Islet precursor cell (in vitro differentiated cells): Measurements from ENCODE around the gene DEUP1.
A peak's percentile ranks its signal among the peaks of the same experiment; 100 is the strongest.
"Not testable (repeated sequence)": the region's sequence is repeated elsewhere in the genome, so short reads cannot be mapped to it uniquely, and the experiment has no call there.

Source experiments
- DNase-seq: peaks from one replicate; pipeline ENCODE4 v3.0.0-alpha.2; 2018

Gene DEUP1

DNA sequence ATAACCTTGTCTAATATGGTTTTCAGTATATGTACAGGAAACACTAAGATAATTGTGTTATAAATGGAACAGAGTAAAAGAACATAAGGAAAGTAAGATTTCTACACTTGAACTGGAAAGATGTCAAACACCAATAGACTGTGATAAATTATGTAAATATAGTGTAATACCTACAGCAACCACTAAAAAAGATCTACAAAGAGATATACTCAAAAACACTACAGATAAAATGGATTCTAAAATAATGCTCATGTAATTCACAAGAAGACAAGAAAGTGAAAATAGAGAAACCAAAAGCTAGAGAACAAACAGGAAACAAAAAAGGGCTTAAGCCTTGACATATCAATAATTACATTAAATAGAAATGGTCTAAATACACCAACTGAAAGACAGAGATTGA is 30.9 kb downstream of the DEUP1 start:
- DNase-seq, result no peak

DNA sequence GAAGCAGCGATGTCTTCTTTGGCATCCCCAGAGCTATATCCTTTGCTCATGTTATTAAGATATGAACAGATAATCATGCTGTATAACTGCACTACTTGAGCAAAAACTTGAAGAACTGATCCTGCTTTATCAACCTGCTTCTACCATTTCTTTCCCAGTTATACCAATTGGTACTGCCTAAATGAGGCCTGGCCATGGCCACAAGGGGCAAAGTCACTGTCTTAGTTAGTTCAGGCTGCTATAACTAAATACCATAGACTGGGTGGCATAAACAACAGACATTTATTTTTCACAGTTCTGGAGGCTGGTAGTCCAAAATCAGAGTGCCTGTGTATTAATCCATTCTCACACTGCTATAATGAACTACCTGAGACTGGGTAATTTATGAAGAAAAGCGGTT is 37.5 kb downstream of the DEUP1 start:
- DNase-seq, result no peak

DNA sequence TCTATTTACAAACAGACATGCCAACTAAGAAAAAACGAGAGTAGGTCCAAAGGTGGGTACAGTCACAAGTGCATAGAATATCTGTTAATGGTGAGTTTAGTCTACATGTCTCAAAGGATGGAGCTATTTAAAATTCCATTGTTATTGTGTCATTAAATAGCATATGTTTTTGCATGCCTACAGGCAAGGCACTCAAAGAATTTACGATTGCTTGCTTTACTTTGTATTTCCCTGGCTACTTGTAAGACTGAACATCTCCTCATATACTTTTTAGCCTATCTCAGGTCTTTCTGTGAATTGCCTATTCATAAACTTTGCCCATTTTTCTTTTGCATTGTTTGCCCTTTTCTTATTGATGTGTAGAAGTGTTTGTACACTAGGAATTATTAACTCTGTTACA is 39.7 kb downstream of the DEUP1 start:
- no peak for DNase-seq

GRCh38 chr11:93389737-93390136 is 59.2 kb downstream of the DEUP1 start:
- no peak for DNase-seq

DNA sequence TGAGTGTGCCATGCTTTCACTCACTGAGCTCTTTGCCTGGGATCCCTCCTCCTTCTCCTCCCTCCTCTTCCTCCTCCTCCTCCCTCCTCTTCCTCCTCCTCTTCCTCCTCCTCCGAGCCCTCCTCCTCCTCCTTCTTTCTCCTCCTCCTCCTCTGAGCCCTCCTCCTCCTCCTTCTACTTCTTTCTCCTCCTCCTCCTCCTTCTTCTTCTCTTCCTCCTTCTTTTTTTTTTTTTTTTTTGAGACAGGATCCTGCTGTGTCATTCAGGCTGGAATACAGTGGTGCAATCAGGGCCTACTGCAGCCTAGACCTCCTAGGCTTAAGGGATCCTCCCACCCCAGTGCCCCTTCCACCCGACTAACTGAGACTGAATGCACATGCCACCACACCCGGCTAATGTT is 62.3 kb downstream of the DEUP1 start:
- DNase-seq, result no peak

DNA sequence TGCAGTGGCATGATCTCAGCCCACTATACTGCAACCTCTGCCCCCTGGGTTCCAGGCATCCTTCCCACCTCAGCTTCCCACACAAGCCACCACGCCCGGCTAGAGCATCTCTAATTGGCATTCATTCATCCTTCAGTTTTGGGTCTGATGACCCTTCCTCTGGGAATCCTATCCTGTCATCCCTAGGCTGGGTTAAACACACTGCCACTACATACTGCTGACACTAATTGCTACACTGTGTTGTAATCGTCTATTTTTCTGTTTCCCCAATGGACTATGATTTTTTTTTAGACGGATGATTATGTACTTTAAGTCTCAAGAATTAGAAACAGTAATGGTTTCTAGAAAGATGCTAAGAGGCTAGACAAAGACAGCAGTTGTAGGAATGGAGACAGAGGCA is 62.8 kb downstream of the DEUP1 start:
- no peak for DNase-seq

- DNase-seq, result no peak
These were observed 63.9 kb downstream of the DEUP1 start for GRCh38 chr11:93394488-93394887.

- DNase-seq, result peak; percentile 78
These were observed 65.8 kb downstream of the DEUP1 start for GRCh38 chr11:93396316-93396715.

GRCh38 chr11:93403930-93404329 is 73.4 kb downstream of the DEUP1 start:
- peak; percentile 57 for DNase-seq

GRCh38 chr11:93407777-93408401 is 77.3 kb downstream of the DEUP1 start:
- no peak for DNase-seq

- no peak for DNase-seq
These were observed 79.9 kb downstream of the DEUP1 start for GRCh38 chr11:93410441-93410840.

GRCh38 chr11:93411705-93412104 is 81.2 kb downstream of the DEUP1 start:
- no peak for DNase-seq

DNA sequence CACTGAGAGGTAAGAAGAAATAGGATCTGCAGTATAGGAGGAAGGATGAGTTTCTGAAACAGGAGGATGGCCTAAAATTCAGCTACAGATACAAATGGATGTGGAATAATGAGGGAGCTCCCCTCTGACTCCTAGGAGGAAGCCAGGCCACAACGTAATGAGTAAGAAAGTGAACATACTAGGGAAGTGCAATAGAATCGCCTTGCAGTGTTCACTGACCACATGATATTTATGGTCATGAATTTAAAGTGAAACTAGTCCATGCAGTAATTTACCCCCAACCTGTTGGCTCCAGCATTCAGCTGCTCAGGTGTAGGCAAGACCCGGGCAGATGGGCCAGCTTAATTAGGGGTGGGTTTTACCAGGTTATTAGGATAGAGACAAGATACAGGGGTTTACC is 101.7 kb downstream of the DEUP1 start:
- DNase-seq, result no peak

GRCh38 chr11:93443232-93443631 is 112.7 kb downstream of the DEUP1 start:
- not testable (repeated sequence) for DNase-seq

DNA sequence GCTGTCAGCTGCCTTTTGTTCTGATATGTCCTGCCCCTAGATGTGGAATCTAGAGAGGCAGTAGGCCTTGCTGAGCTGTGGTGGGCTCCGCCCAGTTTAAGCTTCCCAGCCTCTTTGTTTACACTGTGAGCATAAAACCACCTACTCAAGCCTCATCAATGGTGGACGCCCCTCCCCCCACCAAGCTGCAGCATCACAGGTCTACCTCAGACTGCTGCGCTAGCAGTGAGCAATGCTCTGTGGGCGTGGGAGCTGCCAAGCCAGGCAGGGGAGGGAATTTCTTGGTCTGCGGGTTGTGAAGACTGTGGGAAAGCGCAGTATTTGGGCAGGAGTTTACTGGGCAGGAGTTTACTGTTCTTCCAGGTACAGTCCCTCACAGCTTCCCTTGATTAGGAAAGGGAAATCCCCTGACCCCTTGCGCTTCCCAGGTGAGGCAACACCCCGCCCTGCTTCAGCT is 114.1 kb downstream of the DEUP1 start:
- DNase-seq, result peak; percentile 97

GRCh38 chr11:93458286-93458685 is 127.7 kb downstream of the DEUP1 start:
- no peak for DNase-seq

- not testable (repeated sequence) for DNase-seq
These were observed 133.1 kb downstream of the DEUP1 start for GRCh38 chr11:93463666-93464065.

- no peak for DNase-seq
These were observed 134.5 kb downstream of the DEUP1 start for GRCh38 chr11:93464927-93465540.

DNA sequence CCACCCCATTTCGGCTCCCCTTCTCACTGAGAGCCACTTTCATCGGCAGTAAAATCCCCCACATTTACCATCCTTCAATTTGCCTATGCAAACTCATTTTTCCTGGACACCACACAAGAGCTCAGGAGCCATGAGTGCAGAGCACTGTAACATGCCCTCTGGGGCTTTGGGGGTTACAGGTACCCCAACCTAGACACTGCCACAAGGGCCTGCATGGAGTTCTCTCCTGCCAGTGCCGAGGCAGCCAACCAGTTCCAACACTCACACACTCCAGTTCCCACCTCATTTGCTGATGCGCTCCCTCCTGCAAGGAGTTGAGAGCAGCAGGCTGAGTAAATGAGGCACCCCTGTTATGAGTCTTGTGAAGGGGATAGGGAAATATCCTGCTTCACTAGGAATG is 136.5 kb downstream of the DEUP1 start:
- DNase-seq, result no peak

GRCh38 chr11:93468290-93468689 is 137.7 kb downstream of the DEUP1 start:
- DNase-seq, result no peak

DNA sequence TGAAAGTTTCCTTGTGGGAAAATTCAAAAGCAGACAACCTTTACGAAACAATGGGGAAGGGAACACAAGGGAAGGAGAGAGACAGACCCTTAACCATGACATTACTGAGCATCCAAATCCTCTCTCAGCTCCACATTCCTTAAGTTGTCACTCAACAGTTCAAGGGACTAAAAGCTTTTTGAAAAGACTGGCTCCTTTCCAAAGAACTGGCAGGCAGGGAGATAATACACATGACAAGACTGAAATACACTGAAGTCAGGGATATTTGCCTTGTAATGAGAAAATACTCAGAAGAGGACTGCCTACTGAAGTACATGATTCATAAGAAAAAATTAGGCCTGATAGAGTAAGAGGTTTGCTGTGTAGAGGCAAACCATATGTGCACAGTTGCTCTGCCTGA is 143.6 kb downstream of the DEUP1 start:
- no peak for DNase-seq

- DNase-seq, result no peak
These were observed 146.3 kb downstream of the DEUP1 start for GRCh38 chr11:93476796-93477195.

DNA sequence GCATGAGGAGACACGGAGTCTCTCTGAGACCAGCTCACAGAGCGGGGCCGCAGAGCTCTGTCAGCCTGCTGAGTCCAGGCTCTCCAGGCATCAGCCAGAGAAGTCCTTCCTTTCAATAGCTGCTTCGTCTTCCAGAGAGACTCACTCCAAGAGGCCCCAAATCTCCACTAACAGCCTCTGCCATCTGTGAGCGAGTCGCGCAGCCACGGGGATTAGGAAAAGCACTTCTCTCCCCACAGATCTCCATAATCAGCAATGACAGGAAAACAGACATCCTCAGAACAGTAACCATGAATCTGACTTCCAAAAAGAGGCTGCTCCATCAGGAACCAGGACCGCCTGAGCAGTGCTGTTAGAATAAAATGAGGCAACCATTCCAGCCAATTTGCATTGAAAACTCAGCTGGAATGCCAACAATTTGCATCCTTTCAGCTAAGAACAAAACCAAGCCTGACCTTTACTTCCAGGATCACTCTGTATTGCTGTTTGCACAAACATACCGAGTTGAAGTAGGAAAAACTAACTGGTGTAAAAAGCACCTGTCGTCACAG is 147.2 kb downstream of the DEUP1 start:
- DNase-seq, result no peak

- DNase-seq, result no peak
These were observed 148.3 kb downstream of the DEUP1 start for GRCh38 chr11:93478841-93479240.

DNA sequence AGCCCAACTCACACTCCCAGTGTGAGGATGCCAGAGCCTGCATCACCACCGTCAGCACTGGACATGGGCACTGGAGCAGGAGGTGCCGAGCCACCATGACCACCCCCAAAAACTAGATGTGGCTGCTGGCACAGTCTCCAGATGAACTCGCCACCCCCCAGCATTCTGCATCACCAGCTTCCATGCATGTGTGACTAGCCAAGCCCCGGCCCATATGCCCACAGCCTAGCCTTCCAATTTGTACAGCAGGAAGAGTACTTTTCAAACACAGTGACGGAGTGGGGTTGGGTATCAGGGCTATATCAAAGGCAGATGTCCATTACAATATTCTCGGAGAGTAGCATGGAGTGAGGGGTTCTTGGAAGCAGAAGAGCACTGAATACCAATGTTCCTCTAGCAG is 149.7 kb downstream of the DEUP1 start:
- no peak for DNase-seq
